Thyroid gland (tissue), 4 donors: Measurements from ENCODE around the gene CYSTM1.

ENCODE experiments used
- POLR2A ChIP-seq, 2 donors: fragments of 450-650 bp; IDR thresholded peaks; one replicate each; pipeline ENCODE4 v1.6.1; 2017; ENCODE audit warnings: antibody characterized with exemption in 2 of 2, mild to moderate bottlenecking in 2 of 2, moderate library complexity in 1 of 2
- TF ChIP-seq, protein P1 (sequence below), 6 experiments: fragments of 200-600 bp in 3 of 6; fragments of 450-650 bp in 3 of 6; sonication (generic) in 3 of 6; IDR thresholded peaks; one replicate each; pipeline ENCODE4 v1.5.1; 2016 to 2019; ENCODE audit warnings: antibody characterized with exemption in 6 of 6, mild to moderate bottlenecking in 2 of 6, inconsistent platforms in 1 of 6, moderate library complexity in 1 of 6

DNA sequence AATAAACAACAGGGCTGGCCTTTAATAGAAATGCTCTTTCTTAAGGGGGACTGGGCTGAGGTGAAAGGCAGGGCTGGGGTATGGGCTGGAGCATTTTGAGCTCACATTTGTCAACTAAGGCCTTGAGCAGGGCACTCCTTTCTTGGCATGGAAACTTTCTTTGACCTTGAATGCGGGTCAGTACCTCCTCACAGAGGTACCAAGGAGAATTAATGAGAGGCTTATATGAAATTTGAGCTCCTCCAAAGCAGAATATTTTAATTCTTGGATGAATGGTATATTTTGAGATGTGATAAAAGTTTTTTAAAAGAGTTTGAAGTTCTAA lies 3.1 kb downstream of the CYSTM1 start:
- TF ChIP-seq, protein P1, sequence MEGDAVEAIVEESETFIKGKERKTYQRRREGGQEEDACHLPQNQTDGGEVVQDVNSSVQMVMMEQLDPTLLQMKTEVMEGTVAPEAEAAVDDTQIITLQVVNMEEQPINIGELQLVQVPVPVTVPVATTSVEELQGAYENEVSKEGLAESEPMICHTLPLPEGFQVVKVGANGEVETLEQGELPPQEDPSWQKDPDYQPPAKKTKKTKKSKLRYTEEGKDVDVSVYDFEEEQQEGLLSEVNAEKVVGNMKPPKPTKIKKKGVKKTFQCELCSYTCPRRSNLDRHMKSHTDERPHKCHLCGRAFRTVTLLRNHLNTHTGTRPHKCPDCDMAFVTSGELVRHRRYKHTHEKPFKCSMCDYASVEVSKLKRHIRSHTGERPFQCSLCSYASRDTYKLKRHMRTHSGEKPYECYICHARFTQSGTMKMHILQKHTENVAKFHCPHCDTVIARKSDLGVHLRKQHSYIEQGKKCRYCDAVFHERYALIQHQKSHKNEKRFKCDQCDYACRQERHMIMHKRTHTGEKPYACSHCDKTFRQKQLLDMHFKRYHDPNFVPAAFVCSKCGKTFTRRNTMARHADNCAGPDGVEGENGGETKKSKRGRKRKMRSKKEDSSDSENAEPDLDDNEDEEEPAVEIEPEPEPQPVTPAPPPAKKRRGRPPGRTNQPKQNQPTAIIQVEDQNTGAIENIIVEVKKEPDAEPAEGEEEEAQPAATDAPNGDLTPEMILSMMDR (IDR thresholded peaks at IDR 0.05), result no peak
- TF ChIP-seq POLR2A (IDR thresholded peaks at IDR 0.05), result peak in 1 of 2 donors; percentile 36
